Testis (tissue), 3 donors: Measurements from ENCODE around the gene XIRP2. TPM values are rescaled to one million over a fixed set of nuclear protein-coding genes. Genes with fewer than 3 reads are reported as not detected.

Experiments used
- DNase-seq: peaks from one replicate; pipeline ENCODE4 v3.0.0-alpha.2; 2019
- H3K27ac ChIP-seq, 2 donors: fragments of 200-600 bp; sonication (generic); one replicate each; pipeline ENCODE4 v1.5.1; 2019
- H3K27me3 ChIP-seq: fragments of 200-600 bp; sonication (generic); one replicate; pipeline ENCODE4 v1.5.1; 2019
- H3K36me3 ChIP-seq: fragments of 200-600 bp; sonication (generic); one replicate; pipeline ENCODE4 v1.5.1; 2017; ENCODE audit warnings: low read depth; ENCODE audit errors: missing control alignments
- H3K4me1 ChIP-seq: fragments of 200-600 bp; sonication (generic); one replicate; pipeline ENCODE4 v1.5.1; 2019
- H3K4me3 ChIP-seq, 2 donors: fragments of 200-600 bp; sonication (generic); one replicate each; pipeline ENCODE4 v1.5.1; 2017 to 2019
- H3K9me3 ChIP-seq: fragments of 200-600 bp; sonication (generic); one replicate; pipeline ENCODE4 v1.5.1; 2017
- POLR2A ChIP-seq: fragments of 450-650 bp; IDR thresholded peaks from one replicate; pipeline ENCODE4 v1.6.1; 2017; ENCODE audit warnings: antibody characterized with exemption, mild to moderate bottlenecking, moderate library complexity
- WGBS, 2 donors: methylation state at CpG; one replicate each; pipeline ENCODE4 v1.1.5; 2018; 5-methylcytosine and 5-hydroxymethylcytosine counted together
- intact Hi-C: fragments of 100-400 bp; cut with DNase I; formaldehyde crosslinking; loops from one replicate; pipeline ENCODE4 v1.15.1; 2023; ENCODE audit warnings: low total_unique reads
- polyA plus RNA-seq: library from polyadenylated mRNA; stranded (reverse); fragments of 350-450 nt; fragmentation: Illumina TruSeq; extraction: RNeasy Lipid Tissue Mini Kit (QIAGEN cat#74804); gene quantifications from one replicate; pipeline ENCODE4 v1.2.3, GENCODE V29; 2014; ENCODE audit warnings: low read depth, low replicate concordance; ENCODE audit not compliant: insufficient read depth
- total RNA-seq, 2 donors: library from RNA; depleted of rRNA; stranded (reverse); fragments of >200 nt; gene quantifications; one replicate each; pipeline ENCODE4 v1.2.3, GENCODE V29; 2016
- TF ChIP-seq, protein P1 (sequence below), 3 experiments: fragments of 450-650 bp in 2 of 3; fragments of 200-600 bp in 1 of 3; sonication (generic) in 1 of 3; IDR thresholded peaks; one replicate each; pipeline ENCODE4 v1.5.1; 2016 to 2019; ENCODE audit warnings: antibody characterized with exemption in 3 of 3, mild to moderate bottlenecking in 2 of 3, moderate library complexity in 1 of 3

The XIRP2 gene
- total and polyA plus RNA-seq, 3 donors from 2014 or later, result 1.1 to 5.9 (median 3.9) TPM

DNA sequence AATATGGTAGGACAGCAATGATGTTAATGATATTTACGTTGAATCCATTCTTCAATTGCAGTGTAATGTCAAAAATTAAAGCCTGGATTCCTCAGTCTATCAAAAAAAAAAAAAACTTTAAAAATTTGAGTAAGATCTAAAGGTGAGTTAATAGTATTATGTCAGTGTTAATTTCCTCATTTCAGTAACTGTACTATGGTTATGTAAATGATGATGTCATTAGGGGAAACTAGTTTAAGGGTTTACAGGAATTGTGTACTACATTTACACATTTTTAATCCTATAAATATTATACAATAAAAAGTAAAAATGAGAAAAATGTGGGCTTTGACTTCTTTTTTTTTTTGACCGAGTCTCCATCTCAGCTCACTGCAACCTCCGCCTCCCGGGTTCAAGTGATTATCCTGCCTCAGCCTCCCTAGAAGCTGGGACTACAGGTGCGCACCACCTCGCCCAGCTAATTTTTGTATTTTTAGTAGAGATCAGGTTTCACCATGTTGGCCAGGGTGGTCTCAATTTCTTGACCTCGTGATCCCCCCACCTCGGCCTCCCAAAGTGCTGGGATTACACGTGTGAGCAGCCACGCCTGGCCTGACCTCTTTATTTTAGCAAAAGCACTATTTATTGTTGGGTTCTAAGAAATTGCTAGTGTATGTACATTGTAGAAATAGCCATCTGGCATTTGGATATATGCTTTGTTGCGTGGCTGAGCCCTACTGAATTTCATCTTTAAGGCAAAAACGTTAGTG lies 106.5 kb downstream of the XIRP2 start:
- H3K4me3 ChIP-seq, result no peak overlapping the region
- H3K36me3 ChIP-seq, result no peaks in the 10 kb centered on the region
- no peak for DNase-seq
- no peaks in the 10 kb centered on the region for H3K4me1 ChIP-seq
- intact Hi-C loops, result no loop called here
- no peak overlapping the region for H3K27ac ChIP-seq
- TF ChIP-seq, protein P1, sequence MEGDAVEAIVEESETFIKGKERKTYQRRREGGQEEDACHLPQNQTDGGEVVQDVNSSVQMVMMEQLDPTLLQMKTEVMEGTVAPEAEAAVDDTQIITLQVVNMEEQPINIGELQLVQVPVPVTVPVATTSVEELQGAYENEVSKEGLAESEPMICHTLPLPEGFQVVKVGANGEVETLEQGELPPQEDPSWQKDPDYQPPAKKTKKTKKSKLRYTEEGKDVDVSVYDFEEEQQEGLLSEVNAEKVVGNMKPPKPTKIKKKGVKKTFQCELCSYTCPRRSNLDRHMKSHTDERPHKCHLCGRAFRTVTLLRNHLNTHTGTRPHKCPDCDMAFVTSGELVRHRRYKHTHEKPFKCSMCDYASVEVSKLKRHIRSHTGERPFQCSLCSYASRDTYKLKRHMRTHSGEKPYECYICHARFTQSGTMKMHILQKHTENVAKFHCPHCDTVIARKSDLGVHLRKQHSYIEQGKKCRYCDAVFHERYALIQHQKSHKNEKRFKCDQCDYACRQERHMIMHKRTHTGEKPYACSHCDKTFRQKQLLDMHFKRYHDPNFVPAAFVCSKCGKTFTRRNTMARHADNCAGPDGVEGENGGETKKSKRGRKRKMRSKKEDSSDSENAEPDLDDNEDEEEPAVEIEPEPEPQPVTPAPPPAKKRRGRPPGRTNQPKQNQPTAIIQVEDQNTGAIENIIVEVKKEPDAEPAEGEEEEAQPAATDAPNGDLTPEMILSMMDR (IDR thresholded peaks at IDR 0.05), result no peak
- no peak for TF ChIP-seq POLR2A
- WGBS, 2 donors, result 90 to 92% methylated on average over 12 of the region's 12 CpGs
- H3K27me3 ChIP-seq, result no peaks in the 10 kb centered on the region
- H3K9me3 ChIP-seq, result no peaks in the 10 kb centered on the region

DNA sequence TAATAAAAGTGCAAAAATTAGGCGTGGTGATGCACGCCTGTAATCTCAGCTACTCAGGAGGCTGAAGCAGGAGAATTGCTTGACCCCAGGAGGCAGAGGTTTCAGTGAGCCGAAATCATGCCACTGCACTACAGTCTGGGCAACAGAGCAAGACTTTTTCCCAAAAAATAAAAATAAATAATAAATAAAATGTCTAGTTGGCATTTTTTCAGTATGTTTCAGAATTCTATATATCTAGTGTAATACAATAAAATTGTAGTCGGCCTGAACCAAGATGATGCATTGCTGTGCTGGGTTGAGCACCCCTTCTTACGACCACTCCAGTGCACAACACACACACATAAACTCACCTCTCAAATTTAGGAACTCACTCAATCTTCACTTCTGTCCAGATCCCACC lies 108.2 kb downstream of the XIRP2 start:
- intact Hi-C loops, result no loop called here
- H3K4me1 ChIP-seq, result no peaks in the 10 kb centered on the region
- H3K9me3 ChIP-seq, result no peaks in the 10 kb centered on the region
- H3K36me3 ChIP-seq, result no peaks in the 10 kb centered on the region
- H3K4me3 ChIP-seq, result no peak overlapping the region
- H3K27ac ChIP-seq, result no peak overlapping the region
- 93 to 94% methylated on average over 5 of the region's 5 CpGs for WGBS, 2 donors
- no peak for DNase-seq
- no peaks in the 10 kb centered on the region for H3K27me3 ChIP-seq
- TF ChIP-seq, protein P1 (IDR thresholded peaks at IDR 0.05), result no peak
- no peak for TF ChIP-seq POLR2A

DNA sequence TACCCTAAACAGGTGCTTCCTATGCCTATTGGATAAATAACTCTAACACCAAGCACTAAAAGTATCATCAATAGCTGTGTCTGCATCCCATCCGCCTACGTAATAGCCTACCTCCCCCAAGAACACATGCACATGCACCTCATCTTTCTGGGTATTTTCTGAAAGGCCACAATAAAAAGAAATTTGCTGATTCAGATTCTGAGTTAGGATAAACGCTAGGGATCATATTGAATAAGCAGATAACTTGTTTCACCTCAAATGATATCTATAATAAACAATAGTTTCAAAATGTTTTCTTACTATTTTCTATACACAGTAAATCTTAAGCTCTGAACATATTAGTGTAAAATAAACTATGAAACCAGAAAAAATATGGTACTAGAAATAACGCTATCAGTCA lies 112.9 kb downstream of the XIRP2 start:
- 91 to 92% methylated on average over 4 of the region's 4 CpGs for WGBS, 2 donors
- DNase-seq, result no peak

DNA sequence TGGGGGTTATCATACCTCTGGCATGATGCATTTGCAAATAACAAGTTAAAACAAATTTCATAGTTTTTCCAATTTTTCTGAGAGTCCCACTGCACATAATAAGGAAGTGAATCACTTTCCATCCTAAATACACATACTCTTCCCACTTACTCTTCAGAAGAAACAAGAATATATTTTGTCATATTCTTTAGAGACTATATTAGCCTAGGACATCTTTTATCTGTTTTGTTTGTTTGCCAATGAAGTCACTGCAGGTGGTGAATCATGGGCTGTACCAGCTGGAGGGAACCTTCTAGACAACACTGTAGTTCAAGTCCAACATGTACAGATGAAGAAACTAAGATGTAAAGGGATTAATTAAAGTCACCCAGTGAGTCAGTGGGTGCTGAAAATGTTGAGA lies 116.8 kb downstream of the XIRP2 start:
- no peak overlapping the region for H3K27ac ChIP-seq
- no peak for DNase-seq
- H3K36me3 ChIP-seq, result no peaks in the 10 kb centered on the region
- no peak for TF ChIP-seq POLR2A
- TF ChIP-seq, protein P1 (IDR thresholded peaks at IDR 0.05), result no peak
- no peak overlapping the region for H3K4me3 ChIP-seq
- H3K27me3 ChIP-seq, result no peaks in the 10 kb centered on the region
- no peaks in the 10 kb centered on the region for H3K4me1 ChIP-seq
- H3K9me3 ChIP-seq, result no peaks in the 10 kb centered on the region
- intact Hi-C loops, result no loop called here

More for the DNA sequence above, 112.9 kb downstream of the XIRP2 start:
- TF ChIP-seq POLR2A, result no peak
- TF ChIP-seq, protein P1 (IDR thresholded peaks at IDR 0.05), result no peak
- intact Hi-C loops, result no loop called here
- H3K9me3 ChIP-seq, result no peaks in the 10 kb centered on the region
- no peaks in the 10 kb centered on the region for H3K27me3 ChIP-seq
- no peaks in the 10 kb centered on the region for H3K4me1 ChIP-seq
- H3K36me3 ChIP-seq, result no peaks in the 10 kb centered on the region
- no peak overlapping the region for H3K4me3 ChIP-seq
- H3K27ac ChIP-seq, result no peak overlapping the region

DNA sequence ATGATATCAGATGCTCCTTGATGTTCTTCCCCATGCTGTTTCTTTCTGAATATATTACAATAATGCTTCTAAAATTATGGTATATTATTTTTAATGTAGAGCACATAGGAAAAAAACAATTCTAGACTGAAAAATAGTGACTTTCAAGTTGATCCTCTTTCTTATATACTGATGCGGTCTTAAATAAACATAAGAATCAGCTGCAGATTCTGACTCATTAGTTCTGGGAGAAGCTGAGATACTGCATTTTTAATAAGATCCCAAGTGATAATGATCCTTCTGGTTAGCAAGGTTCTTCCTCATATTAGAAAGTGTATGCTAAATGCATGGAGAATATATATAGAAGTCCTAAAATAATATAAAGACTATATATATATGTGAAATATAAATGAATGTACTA lies 124.9 kb downstream of the XIRP2 start:
- intact Hi-C loops, result no loop called here
- H3K4me3 ChIP-seq, result no peak overlapping the region
- H3K36me3 ChIP-seq, result no peaks in the 10 kb centered on the region
- no peak for DNase-seq
- TF ChIP-seq, protein P1 (IDR thresholded peaks at IDR 0.05), result no peak
- no peak for TF ChIP-seq POLR2A
- no peaks in the 10 kb centered on the region for H3K9me3 ChIP-seq
- H3K4me1 ChIP-seq, result no peaks in the 10 kb centered on the region
- no peak overlapping the region for H3K27ac ChIP-seq
- no peaks in the 10 kb centered on the region for H3K27me3 ChIP-seq
- WGBS, 2 donors, result 90 to 92% methylated on average over 1 of the region's 1 CpG
